Epithelial cell of esophagus (primary cell): Measurements from ENCODE around the gene BIRC6.

ENCODE experiments used
- DNase-seq: peaks from one replicate; pipeline ENCODE4 v3.0.0; 2010; ENCODE audit warnings: low read depth
- H3K4me3 ChIP-seq: 2 replicates; pipeline ENCODE4 v1.5.1; 2011; ENCODE audit warnings: mild to moderate bottlenecking, low read length, control low read depth
- CTCF ChIP-seq: IDR thresholded peaks from 2 replicates; pipeline ENCODE4 v1.5.1; 2011; ENCODE audit warnings: low read depth, mild to moderate bottlenecking, low read length, control low read depth, inconsistent platforms; ENCODE audit not compliant: insufficient read depth; ENCODE audit errors: missing control alignments

BIRC6 gene

GRCh38 chr2:32502941-32503340 lies 146.1 kb downstream of the BIRC6 start:
- no peak for TF ChIP-seq CTCF
- DNase-seq, result no peak
- H3K4me3 ChIP-seq, result no peak overlapping the region

- H3K4me3 ChIP-seq, result no peak overlapping the region
- DNase-seq, result no peak
- no peak for TF ChIP-seq CTCF
These were observed 148.2 kb downstream of the BIRC6 start for GRCh38 chr2:32504877-32505478.

- H3K4me3 ChIP-seq, result no peak overlapping the region
- TF ChIP-seq CTCF, result no peak
These were observed 149.6 kb downstream of the BIRC6 start for GRCh38 chr2:32506446-32506845.

GRCh38 chr2:32514946-32515345 lies 158.1 kb downstream of the BIRC6 start:
- DNase-seq, result no peak
- no peak overlapping the region for H3K4me3 ChIP-seq
- TF ChIP-seq CTCF, result no peak

More at GRCh38 chr2:32506446-32506845, 149.6 kb downstream of the BIRC6 start:
- no peak for DNase-seq

- DNase-seq, result no peak
- H3K4me3 ChIP-seq, result no peak overlapping the region
- TF ChIP-seq CTCF, result no peak
These were observed 159.7 kb downstream of the BIRC6 start for GRCh38 chr2:32516567-32516966.

GRCh38 chr2:32522770-32523169 lies 165.9 kb downstream of the BIRC6 start:
- H3K4me3 ChIP-seq, result no peak overlapping the region
- TF ChIP-seq CTCF, result no peak
- no peak for DNase-seq

DNA sequence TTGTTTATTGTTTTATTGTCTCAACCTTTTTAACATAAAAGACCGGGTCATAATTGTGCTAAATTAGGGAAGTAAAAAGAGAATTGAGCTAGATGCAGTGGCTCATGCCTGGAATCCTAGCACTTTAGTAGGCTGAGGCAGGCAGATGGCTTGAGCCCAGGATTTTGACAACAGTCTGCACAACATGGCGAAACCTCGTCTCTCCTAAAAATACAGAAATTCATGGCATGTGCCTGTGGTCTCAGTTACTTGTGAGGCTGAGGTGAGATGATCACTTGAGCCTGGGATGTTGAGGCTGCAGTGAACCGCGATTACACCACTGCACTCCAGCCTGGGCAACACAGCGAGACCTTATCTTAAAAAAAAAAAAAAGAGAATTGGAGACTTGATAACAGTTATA lies 166.9 kb downstream of the BIRC6 start:
- no peak overlapping the region for H3K4me3 ChIP-seq
- DNase-seq, result no peak
- no peak for TF ChIP-seq CTCF
